Measurements from ENCODE around the gene DAZAP1. TPM values are rescaled to one million over a fixed set of nuclear protein-coding genes. Genes with fewer than 3 reads are reported as not detected.

DAZAP1 gene
- total RNA-seq, 2 donors from 2014 or later, result 154 to 179 TPM

GRCh38 chr19:1447944-1448343 lies 40.6 kb downstream of the DAZAP1 start:
- DNase-seq, result no peak
- no peaks in the 10 kb centered on the region for H3K36me3 Mint-ChIP-seq (ENCODE audit: low read depth)
- peaks cover 68% of the 10 kb centered on the region for H3K27me3 ChIP-seq (ENCODE audit: control insufficient read depth, insufficient read depth, low read length, poor library complexity, severe bottlenecking)
- H3K36me3 ChIP-seq (ENCODE audit: control insufficient read depth, insufficient read depth, low read length), result no peaks in the 10 kb centered on the region
- no peak overlapping the region for H3K27ac Mint-ChIP-seq
- no peaks in the 10 kb centered on the region for H3K9me3 ChIP-seq (ENCODE audit: control insufficient read depth, low read length)
- peaks cover 1% of the 10 kb centered on the region for H3K9me3 Mint-ChIP-seq
- H3K4me3 ChIP-seq (ENCODE audit: low read length), result no peak overlapping the region
- no peaks in the 10 kb centered on the region for H3K4me1 Mint-ChIP-seq
- TF ChIP-seq CTCF (conservative IDR thresholded peaks at IDR 0.05), result no peak
- H3K9ac ChIP-seq (ENCODE audit: extremely low read depth, low read length, poor library complexity, severe bottlenecking), result no peak overlapping the region
- H3K27me3 Mint-ChIP-seq (ENCODE audit: insufficient read depth), result peaks cover 73% of the 10 kb centered on the region
- H3K27ac ChIP-seq (ENCODE audit: low read depth, low read length), result no peak overlapping the region
- 87 to 89% methylated on average over 4 to 9 of the region's 9 CpGs for WGBS, 2 experiments (ENCODE audit: insufficient coverage in 1 of 2, insufficient read length in 1 of 2)
- no peak overlapping the region for H3K4me3 Mint-ChIP-seq
- no peaks in the 10 kb centered on the region for H3K4me1 ChIP-seq (ENCODE audit: control insufficient read depth, insufficient read depth, low read length)

GRCh38 chr19:1449467-1450442 lies 42.4 kb downstream of the DAZAP1 start, which contains the start of gene APC2:
Gene APC2 (plus strand): TSS chr19:1450121. CDS start chr19:1453002, 2,881 bp downstream.
- H3K4me3 ChIP-seq (ENCODE audit: low read length), result no peak within 1 kb of the TSS
- peaks cover 1% of the 10 kb centered on the region for H3K9me3 Mint-ChIP-seq
- no peak for TF ChIP-seq CTCF (conservative IDR thresholded peaks at IDR 0.05)
- peaks cover 82% of the 10 kb centered on the region for H3K27me3 ChIP-seq (ENCODE audit: control insufficient read depth, insufficient read depth, low read length, poor library complexity, severe bottlenecking)
- H3K27me3 Mint-ChIP-seq (ENCODE audit: insufficient read depth), result peaks cover 82% of the 10 kb centered on the region
- no peaks in the 10 kb centered on the region for H3K4me1 Mint-ChIP-seq
- no peaks in the 10 kb centered on the region for H3K9me3 ChIP-seq (ENCODE audit: control insufficient read depth, low read length)
- H3K9ac ChIP-seq (ENCODE audit: extremely low read depth, low read length, poor library complexity, severe bottlenecking), result no peak within 1 kb of the TSS
- no peaks in the 10 kb centered on the region for H3K36me3 Mint-ChIP-seq (ENCODE audit: low read depth)
- H3K4me1 ChIP-seq (ENCODE audit: control insufficient read depth, insufficient read depth, low read length), result no peaks in the 10 kb centered on the region
- H3K4me3 Mint-ChIP-seq, result no peak within 1 kb of the TSS
- 10 to 12% methylated on average over 23 to 71 of the region's 74 CpGs for WGBS, 2 experiments (ENCODE audit: insufficient coverage in 1 of 2, insufficient read length in 1 of 2)
- H3K27ac ChIP-seq (ENCODE audit: low read depth, low read length), result peak within 1 kb of the TSS; percentile 90
- peak; percentile 89 for DNase-seq
- no peak within 1 kb of the TSS for H3K27ac Mint-ChIP-seq
- H3K36me3 ChIP-seq (ENCODE audit: control insufficient read depth, insufficient read depth, low read length), result no peaks in the 10 kb centered on the region

GRCh38 chr19:1450735-1451731 lies 43.6 kb downstream of the DAZAP1 start:
- H3K36me3 Mint-ChIP-seq (ENCODE audit: low read depth), result no peaks in the 10 kb centered on the region
- H3K4me3 Mint-ChIP-seq, result no peak overlapping the region
- peak; percentile 44 for DNase-seq
- no peak for TF ChIP-seq CTCF (conservative IDR thresholded peaks at IDR 0.05)
- H3K9me3 Mint-ChIP-seq, result peaks cover 1% of the 10 kb centered on the region
- H3K36me3 ChIP-seq (ENCODE audit: control insufficient read depth, insufficient read depth, low read length), result no peaks in the 10 kb centered on the region
- no peaks in the 10 kb centered on the region for H3K9me3 ChIP-seq (ENCODE audit: control insufficient read depth, low read length)
- no peaks in the 10 kb centered on the region for H3K4me1 Mint-ChIP-seq
- peaks cover 82% of the 10 kb centered on the region for H3K27me3 ChIP-seq (ENCODE audit: control insufficient read depth, insufficient read depth, low read length, poor library complexity, severe bottlenecking)
- H3K27ac Mint-ChIP-seq, result no peak overlapping the region
- H3K4me3 ChIP-seq (ENCODE audit: low read length), result no peak overlapping the region
- peak overlapping the region; percentile 90 for H3K27ac ChIP-seq (ENCODE audit: low read depth, low read length)
- no peak overlapping the region for H3K9ac ChIP-seq (ENCODE audit: extremely low read depth, low read length, poor library complexity, severe bottlenecking)
- H3K4me1 ChIP-seq (ENCODE audit: control insufficient read depth, insufficient read depth, low read length), result no peaks in the 10 kb centered on the region
- H3K27me3 Mint-ChIP-seq (ENCODE audit: insufficient read depth), result peaks cover 85% of the 10 kb centered on the region
- 62 to 66% methylated on average over 15 to 22 of the region's 22 CpGs for WGBS, 2 experiments (ENCODE audit: insufficient coverage in 1 of 2, insufficient read length in 1 of 2)

Measured in endodermal cell (in vitro differentiated cells).